GM18498 (cell line): ENCODE results near the gene ENTPD1.
"Not testable (repeated sequence)": the region's sequence is repeated elsewhere in the genome, so short reads cannot be mapped to it uniquely, and the experiment has no call there.

Experiments
- ATAC-seq: cut with Tn5 transposase; IDR thresholded peaks from one replicate; pipeline ENCODE4 v1.9.1; 2021; ENCODE audit warnings: mild to moderate bottlenecking, moderate library complexity; ENCODE audit not compliant: unreplicated experiment

ENTPD1 gene

DNA sequence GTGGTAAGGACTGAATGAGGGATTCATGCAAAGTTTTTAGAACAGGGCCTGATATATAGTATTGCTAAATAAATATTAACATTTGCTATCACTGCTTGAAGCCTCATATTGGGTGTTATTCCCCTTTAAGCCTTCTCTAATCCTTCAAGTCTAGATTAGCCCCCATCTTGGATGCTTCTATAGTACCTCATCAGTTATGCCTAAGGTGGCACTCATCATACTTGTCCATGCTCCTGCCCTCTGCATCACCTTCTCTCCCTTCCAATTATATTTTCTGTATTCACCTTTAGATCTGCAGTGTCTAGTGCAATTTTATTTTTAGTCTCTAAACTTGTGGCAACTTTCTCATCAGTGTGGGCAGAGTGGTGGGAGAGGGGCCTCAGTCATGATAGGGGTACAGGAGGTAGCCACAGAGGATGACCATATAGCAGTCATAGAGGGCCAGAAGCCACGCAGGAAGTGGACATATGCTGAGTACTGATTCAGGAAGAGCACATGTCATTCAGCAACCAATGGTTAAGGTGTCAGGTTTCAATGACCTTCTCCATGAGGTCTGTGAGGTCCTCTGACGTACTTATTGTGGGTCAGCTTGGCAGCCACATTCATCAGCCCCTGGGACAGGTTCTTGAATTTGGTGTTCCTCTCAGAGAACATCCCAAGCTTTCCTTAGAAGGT, 2.5 kb downstream of the ENTPD1 start:
- ATAC-seq, result peak; percentile 48

DNA sequence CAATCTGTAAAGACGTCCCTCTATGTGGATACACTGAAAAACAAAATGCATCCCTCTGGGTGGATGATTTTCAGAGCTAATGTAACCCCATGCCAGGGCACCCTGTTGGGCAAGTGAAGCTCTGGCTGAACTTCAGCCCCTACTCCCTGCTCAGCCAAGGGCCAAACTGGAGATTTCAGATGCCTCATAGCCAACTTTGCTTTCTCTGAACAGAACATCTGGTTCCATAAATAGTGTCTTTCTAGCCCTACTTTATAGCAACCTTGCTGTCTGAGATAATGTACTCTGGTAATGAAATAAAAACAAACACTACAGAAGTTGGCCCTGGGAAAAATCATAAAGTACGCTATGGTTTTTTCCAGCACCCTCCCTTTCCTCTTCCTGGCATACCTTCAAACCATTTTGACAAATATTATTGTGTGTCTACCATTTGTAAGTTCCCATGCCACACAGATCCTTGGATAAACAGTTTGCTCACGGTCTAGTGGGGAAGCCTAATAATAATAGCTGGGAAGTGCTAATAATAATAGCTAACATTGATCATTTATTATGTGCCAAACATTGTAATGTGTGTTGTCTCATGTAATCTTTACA, 3.4 kb downstream of the ENTPD1 start:
- no peak for ATAC-seq

DNA sequence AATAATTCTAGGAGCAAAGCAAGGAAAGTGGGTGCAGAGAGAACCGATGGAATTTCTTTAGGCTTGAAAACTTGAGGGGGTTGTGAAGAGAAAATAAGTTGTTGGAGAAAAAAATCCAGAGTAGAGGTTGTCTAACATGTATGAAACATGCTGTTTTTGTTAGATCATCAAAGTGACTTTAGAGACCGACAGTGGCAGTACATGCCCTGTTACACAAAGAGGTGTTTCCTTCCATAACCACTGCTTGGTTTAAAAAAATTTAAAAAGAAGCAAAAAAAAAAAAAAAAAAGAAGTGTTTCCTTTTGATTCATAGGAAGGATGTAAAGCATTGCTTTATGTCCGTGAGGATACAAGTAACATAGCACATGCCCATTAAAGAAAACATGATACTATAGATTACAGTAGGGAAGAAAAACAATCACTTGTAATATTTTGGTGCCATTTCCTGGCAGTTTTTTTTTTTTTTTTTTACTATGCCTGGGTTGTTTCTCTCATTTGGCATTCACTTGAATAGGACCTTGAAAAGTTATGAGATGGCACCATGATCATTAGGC, 6.1 kb downstream of the ENTPD1 start:
- no peak for ATAC-seq

DNA sequence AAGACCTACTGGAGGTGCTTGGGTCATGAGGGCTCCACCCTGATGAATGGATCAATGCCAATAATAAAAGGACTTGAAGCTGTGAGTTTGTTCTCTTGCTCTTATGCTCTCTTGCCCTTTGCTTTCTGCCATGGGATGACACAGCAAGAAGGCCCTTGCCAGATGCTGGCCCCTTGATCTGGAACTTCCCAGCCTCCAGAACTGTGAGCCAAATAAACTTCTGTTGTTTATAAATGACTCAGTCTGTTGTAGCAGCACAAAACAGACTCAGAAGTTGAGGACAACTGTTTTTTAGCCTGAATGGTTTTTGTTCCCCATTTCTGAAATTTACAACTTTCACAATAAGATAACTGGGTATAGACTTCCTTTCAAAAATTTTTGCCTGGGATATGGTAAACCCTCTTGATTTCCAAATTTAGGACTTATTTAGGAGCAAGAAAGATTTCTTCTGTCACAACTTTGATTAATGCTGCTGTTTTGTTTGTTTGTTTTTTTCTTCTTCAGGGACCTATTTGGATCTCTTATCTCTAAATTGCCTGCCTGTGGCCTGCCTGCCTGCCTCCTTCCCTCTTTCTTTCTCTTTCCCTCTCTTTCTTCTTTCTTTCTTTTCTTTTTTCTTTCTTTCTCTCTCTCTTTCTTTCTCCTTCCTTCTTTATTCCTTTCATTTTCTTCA, 12.1 kb downstream of the ENTPD1 start:
- ATAC-seq, result peak; percentile 84

DNA sequence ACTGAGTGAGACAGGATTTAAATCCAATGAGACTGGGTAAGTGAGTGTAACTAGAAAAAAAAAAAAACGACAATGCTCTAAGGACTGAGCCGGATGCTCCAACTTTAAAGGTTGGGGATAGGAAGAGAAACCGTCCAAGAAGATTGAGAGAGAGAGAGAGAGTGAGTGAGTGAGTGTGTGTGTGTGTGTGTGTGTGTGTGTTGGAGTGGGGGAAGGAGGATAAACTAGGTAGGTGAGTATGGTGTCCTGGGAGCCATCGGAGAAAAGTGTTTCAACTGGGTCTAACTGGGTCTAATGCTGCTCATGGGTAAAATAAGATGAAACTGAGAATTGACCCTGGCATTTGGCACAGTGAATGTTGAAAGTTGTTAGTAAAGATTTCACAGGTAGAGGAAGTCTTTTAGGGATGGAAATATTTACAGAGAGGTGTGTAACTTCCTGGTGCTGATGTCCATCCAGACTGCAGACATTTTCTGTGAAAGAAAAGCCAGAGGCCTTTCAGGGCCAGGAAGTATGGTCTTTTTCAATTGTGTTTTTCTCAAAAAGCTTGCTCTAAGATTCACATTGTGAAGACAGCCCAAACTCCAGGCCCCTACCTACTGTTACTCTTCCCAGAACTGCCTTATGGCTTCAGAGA, 14.2 kb downstream of the ENTPD1 start:
- no peak for ATAC-seq

DNA sequence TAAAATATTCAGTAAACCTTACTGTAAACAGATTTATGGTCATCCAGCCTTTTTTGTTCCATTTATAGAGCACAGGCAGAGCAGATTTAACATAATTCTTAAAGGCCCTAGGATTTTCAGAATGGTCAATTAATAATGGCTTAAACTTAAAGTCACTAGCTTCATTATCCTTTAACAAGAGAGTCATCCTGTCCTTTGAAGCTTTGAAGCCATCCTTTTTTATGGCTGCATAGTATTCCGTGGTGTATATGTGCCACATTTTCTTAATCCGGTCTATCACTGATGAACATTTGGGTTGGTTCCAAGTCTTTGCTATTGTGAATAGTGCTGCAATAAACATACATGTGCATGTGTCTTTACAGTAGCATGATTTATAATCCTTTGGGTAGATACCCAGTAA, 17.5 kb downstream of the ENTPD1 start:
- not testable (repeated sequence) for ATAC-seq

DNA sequence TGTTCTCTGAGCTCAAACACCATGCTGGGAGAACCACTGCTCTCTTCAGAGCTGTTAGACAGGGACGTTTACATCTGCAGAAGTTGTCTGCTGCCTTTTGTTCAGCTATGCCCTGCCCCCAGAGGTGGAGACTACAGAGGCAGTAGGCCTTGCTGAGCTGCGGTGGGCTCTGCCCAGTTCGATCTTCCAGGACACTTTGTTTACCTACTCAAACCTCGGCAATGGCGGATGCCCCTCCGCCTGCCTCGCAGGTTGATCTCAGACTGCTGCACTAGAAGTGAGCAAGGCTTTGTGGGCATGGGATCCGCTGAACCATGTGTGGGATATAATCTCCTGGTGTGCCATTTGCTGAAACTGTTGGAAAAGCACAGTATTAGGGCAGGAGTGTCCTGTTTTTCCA, 21.7 kb downstream of the ENTPD1 start:
- ATAC-seq, result not testable (repeated sequence)

DNA sequence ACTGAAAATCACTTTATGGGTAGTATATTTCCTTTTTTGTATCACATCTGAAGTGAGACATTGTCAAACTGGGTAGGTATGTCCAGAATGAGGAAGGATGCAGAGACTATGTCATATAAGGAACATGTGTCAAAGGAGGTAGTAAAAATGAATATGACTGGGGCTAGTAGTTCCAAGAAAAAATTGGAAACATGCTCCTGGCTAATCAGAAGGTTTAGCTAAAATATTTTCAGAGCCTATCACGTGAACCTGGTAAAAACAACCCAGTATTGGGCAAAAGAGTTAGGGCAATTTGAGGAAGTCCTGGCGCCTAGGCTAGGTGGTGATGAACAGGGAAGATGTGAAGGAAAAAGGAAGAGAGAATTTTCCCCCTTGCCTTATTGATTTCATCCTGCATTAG, 26.4 kb downstream of the ENTPD1 start:
- no peak for ATAC-seq

DNA sequence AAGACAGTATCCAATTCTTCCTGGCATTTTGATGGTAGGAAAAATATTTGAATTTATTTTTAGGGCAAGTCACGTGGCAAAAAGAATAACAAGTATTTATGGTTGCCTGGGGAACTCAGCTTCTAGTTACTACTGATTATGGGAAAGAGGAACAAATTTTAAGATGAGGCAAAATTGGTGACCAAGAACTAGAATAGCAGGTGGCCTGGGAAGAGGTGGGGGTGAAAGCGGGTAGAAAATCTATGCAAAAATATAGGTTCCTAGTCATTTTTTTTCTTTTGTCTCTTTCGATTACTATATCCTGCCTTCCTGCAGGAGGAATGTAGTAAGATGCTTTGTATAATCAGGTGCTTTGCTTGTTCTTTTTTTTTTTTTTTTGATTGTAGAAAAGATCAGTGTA, 27.8 kb downstream of the ENTPD1 start:
- ATAC-seq, result peak; percentile 53

DNA sequence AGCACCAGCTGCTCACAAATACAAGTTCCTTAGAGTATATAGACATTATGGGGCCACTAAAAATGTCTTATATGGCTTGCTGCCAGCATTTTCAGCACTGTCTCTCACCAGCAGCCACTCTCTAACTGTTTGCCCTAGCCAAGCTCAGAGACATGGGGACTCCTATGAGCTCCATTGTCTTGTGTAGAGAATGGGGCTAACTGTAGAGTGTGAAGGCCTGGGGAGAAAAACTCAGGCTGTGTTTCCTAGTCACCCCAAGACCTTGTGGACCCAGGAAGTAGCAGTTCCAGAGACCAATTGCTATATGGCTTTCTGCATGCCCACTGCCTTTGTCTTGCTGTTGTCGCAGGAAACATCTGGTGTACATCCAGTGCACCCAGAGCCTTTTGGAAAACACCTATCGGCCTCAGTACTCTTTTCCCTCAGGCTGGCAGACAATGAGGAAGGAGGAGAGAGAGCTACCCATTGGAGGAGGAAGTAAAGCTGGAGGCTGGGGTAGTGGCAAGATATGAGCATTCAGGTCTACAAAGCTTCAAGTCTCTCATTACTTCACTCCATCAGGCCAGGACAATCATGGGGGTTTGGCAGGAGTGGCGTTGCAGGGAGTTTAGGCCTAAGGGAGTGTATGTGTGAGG, 28.4 kb downstream of the ENTPD1 start:
- ATAC-seq, result peak; percentile 33

DNA sequence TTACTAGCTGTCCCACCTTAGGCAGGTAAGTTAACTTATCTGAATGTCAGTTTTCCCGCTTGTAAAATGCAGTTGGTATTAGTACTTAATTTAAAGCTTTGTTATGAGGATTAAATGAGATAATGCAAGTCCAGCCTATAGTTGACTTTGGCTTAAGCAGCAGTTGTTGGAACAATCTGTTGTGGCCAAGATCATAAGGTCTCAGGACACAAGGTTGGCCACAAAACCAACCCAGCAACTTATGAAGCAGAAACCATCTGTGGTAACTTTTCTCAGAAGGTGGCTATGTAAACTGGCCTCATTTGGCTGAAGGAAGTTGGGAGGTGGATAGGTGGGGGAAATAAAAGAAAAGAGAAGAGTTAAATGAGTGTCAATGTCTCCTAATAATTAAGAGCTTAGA, 29.4 kb downstream of the ENTPD1 start:
- ATAC-seq, result peak; percentile 38

DNA sequence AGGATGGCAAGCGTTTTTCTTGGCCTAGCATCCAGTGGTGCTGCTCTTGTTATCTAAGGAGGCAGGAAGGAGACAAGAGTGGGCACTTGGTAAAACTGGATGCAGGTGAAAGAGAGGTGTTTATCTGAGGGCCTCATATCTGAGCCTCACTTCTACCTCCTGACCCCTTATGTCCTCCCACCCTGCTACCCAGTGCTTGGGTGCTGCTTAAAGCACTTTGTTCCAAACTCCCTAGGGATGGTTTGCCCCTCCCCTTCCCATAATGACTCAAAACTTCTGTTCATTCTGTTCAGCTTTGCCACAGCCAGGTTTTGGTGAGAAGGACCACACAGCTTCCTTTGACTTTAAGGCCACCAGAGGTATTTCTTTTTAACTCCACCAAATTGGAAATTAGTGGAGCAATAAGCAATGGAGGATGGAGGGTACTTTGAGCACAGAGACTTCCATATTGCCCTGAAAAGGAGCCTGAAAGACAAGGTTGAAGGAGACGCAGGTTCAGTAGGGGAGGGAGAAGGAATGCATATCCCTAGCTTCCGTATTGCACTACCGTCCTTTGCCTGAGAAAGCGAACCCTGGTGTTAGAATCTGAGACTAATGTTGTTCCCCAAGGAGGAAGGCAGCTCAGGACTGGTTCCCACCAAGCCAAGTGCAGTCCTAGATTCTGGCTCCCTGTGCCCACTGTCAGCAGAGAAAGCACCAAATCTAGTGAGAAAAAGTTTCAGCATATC, 30.1 kb downstream of the ENTPD1 start:
- no peak for ATAC-seq

DNA sequence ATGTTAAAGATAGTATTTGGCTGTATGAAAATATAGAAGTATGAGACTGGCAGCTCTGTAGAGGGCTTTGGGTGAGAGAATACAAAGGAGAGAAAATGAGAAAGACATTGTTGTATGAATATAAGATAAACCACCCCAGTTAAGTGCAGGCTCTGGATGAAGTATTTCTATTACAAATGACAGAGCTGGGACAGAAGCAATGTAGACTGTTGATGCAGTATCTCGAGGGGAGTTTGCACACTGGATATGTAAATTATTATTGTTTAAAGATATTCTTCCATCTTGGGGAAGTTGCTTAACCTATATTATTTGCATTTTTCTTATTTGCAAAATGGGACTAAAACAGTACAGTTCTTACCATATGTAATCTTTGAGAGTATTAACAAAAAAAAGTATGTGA, 31.5 kb downstream of the ENTPD1 start:
- no peak for ATAC-seq

DNA sequence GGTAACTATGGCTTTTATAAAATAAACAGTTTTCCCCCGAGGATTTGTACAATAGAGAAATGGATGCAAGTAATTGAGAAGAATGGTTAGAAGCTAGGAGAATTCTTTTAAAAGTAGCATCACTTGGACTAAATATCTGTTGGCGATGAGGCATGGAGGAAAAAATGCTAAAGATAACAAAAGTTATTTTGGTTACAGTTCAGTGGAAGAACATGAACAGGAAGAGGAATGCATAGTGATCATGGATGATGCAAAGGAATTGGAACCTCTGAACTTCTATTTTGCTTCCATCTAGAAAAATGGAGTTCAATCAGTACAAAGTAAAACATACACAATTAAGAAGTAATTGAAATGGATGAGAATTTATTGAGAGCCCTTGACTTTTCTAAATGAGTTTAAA, 32.9 kb downstream of the ENTPD1 start:
- no peak for ATAC-seq

DNA sequence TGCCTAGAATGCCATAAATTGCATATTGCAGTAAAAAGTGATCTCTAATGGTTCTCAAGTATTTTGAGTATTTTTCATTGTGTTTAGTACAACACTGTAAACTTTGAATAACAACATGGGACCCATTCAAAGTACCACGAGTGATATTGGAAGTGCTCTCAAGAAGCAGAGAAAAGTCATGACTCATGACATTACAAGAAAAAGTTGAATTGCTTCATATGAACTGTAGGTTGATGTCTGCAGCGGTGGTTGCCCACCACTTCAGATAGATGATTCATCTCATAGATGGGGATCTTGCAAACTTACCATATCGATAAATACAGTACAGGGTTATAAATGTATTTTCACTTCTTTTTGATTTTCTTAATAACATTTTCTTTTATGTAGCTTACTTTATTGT, 33.9 kb downstream of the ENTPD1 start:
- ATAC-seq, result no peak

DNA sequence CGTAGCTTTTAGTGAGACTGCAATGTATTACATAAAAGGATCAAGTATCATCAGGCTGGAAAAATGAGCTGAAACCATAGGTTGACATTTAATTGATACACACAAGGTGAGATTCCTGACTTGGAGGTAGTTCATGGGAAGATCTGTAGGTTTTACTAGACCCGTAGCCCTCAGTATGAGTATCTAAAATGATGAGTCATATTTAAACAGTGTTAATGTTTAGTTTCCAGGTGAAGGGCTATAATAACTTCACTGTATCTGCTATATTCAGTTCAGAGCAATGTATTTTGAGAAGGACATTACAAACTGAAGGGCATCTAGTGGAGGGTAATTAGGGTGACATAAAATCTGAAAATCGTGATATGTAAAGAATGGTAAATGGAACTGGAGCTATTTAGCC, 35.0 kb downstream of the ENTPD1 start:
- peak; percentile 35 for ATAC-seq

DNA sequence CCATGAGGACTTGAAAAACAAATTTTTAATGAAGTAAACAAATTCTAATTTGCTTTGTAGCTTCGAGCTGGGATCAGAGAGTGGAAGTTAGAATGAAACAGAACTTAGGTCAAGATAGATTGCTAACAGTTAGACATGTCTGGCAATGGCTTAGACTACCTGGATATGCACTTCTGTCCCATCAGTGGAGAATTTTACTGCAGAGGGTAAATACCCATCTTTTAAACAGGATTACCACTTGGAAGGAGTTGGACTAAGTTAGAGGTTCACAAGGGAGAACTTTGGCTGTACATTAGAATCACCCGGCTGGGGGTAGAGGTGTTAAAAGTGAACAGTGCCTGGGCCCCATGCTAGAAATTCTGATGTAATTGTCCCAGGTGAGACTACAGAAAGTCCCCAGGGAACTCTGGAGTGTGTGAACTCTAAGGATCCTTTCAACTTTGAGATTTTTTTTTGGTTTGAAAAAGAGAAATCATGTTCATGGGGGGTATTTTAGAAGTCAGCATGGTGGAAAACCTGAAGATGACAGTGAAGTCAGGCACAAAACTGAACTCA, 35.5 kb downstream of the ENTPD1 start:
- ATAC-seq, result peak; percentile 10

DNA sequence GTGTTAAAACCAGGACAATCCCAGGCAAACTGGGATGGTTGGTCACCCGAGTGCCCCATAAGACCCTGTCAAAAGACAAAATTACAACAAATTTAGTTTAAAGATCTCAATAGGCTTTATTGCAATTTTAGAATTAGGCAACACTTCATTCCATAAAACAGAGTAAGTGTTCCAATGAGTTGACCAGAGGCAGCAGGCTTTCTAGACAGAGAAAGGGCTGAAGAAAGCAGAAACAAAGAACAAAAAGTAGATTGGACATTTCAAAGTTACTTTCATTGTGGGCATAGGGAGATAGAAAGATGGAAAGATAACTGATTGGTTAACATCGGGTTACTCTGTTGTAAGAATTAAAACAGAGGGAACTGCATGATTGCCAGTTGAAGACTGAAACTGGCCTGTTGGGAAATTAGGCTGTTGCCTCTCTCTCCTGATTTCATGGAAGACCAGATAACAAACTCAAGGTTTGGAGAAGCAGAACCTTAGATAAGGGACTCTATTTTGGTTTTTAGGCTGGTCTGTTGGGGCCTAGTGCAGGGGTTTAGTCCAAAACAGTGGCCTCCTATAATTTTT, 36.3 kb downstream of the ENTPD1 start:
- no peak for ATAC-seq

DNA sequence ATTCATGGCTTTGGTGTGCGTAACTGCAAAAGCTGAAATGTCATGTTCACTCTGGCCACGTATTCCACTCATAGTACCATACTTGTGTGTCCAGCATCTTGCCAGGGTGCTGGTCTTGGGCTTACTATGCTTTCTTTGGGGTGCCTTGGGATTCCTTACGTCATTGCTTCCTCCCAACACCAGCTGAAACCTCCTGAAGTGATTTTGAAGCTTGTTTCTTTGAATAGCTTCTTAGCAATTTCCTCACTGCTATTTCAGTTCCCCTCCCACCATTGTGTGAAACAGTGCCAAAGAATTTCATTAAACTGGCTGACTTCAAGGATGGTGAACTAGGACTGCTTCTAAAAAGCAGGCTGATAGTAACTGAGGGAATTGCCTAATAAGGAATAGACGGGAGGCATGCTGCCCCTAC, 36.9 kb downstream of the ENTPD1 start:
- ATAC-seq, result no peak
